ENCODE data around the gene OR56A5.

OR56A5 gene

DNA sequence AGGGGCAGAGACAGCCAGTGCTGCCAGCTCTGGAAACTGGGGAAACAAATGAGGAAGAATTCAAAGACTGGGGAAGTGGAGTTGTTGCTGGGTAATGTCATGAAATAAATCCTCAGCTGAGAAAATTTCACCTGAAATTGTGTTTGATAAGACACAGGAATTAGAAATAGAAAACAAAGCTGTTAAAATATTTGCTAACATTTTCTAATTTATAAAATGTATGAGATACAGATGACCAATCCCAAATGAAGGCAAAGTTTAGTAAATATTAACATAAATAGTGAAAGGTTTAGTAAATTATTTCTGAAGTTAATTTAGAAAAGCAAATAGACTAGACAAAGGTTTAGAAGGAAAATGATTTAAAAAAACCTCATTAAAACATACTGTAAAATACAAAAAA is at the start of gene OR56A5:
Gene OR56A5, minus strand, starts transcription at position 101 of the 400 bp plus-strand sequence. Its CDS starts 0 bp downstream, at position 101.
- TF ChIP-seq, protein P1, sequence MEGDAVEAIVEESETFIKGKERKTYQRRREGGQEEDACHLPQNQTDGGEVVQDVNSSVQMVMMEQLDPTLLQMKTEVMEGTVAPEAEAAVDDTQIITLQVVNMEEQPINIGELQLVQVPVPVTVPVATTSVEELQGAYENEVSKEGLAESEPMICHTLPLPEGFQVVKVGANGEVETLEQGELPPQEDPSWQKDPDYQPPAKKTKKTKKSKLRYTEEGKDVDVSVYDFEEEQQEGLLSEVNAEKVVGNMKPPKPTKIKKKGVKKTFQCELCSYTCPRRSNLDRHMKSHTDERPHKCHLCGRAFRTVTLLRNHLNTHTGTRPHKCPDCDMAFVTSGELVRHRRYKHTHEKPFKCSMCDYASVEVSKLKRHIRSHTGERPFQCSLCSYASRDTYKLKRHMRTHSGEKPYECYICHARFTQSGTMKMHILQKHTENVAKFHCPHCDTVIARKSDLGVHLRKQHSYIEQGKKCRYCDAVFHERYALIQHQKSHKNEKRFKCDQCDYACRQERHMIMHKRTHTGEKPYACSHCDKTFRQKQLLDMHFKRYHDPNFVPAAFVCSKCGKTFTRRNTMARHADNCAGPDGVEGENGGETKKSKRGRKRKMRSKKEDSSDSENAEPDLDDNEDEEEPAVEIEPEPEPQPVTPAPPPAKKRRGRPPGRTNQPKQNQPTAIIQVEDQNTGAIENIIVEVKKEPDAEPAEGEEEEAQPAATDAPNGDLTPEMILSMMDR (IDR thresholded peaks at IDR 0.05; ENCODE audit: extremely low read depth, insufficient read depth, missing control alignments): no peak
- in situ Hi-C loops (cut with MboI; ENCODE audit: low pct_unique_long_range_greater_than_20kb, low sequenced_read_pairs, unreplicated experiment): no loop called here
- DNase-seq (ENCODE audit: low spot score): no peak

- in situ Hi-C loops (cut with MboI; ENCODE audit: low pct_unique_long_range_greater_than_20kb, low sequenced_read_pairs, unreplicated experiment): loop anchor here (25.0 kb wide), 1 partner anchor 324 kb away; no protein-coding TSS in a partner anchor
- DNase-seq (ENCODE audit: low spot score): no peak
- TF ChIP-seq, protein P1 (IDR thresholded peaks at IDR 0.05; ENCODE audit: extremely low read depth, insufficient read depth, missing control alignments): no peak
Measured at GRCh38 chr11:6013042-6013441, 44.7 kb upstream of the OR56A5 start.

DNA sequence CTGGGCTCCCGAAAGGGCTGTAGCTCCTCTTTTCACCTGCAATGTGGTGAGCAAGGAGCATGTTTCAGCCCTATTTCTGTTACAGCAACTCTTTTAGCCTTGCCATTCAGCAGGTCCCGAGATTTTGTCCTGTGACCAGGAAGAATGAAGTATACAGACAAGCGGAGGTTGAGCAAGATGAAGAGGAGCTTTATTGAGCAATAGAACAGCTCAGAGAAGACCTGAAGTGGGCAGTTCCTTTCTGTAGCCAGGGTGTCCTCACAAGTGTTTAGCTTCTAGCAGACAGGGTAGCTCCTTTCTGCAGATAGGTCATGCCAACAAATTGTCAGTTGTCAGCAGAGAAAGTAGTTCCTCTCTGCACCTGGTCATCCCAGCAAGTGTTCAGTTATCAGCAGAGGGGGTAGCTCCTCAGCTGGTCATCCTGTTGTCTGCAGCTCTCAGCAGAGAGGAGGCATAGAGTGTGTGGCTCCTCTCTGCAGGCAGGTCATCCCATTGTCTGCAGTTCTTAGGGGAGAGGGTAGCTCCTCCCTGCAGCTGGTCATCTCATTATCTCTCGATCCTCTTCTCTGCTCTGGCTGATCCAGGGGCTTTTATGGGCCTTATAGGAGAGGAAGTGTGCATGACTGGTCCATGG is 43.9 kb upstream of the OR56A5 start:
- in situ Hi-C loops (cut with MboI; ENCODE audit: low pct_unique_long_range_greater_than_20kb, low sequenced_read_pairs, unreplicated experiment): loop anchor here (25.0 kb wide), 1 partner anchor 325 kb away; no protein-coding TSS in a partner anchor
- no peak for DNase-seq (ENCODE audit: low spot score)

DNA sequence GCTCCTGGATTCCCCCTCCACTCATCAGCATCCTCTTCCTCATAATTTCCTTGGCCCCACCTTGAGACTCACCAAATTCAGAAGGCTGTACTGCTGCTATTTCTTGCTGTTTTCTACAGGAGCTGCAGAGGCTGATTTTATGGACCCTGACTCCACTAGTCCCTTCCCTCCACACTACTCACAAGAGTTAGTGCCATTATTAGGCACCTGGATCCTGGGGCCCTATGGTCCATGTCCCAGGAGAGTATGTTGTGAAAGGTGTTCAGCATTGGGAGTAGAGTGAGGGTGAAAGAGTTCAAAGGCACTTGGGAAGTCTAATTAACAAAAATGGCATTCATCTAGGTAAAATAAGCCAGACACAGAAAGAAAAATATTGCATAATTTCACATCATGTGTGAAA is 38.6 kb upstream of the OR56A5 start, which contains the start of gene OR56A4:
Gene OR56A4, minus strand, starts transcription at position 101 of the 400 bp plus-strand sequence. CDS start 3,954 bp downstream, outside the sequence.
- TF ChIP-seq, protein P1 (IDR thresholded peaks at IDR 0.05; ENCODE audit: extremely low read depth, insufficient read depth, missing control alignments): no peak
- no peak for DNase-seq (ENCODE audit: low spot score)
- in situ Hi-C loops (cut with MboI; ENCODE audit: low pct_unique_long_range_greater_than_20kb, low sequenced_read_pairs, unreplicated experiment): loop anchor here (25.0 kb wide), 1 partner anchor 330 kb away; no protein-coding TSS in a partner anchor

More for the DNA sequence above, 43.9 kb upstream of the OR56A5 start:
- TF ChIP-seq, protein P1 (IDR thresholded peaks at IDR 0.05; ENCODE audit: extremely low read depth, insufficient read depth, missing control alignments): no peak

DNA sequence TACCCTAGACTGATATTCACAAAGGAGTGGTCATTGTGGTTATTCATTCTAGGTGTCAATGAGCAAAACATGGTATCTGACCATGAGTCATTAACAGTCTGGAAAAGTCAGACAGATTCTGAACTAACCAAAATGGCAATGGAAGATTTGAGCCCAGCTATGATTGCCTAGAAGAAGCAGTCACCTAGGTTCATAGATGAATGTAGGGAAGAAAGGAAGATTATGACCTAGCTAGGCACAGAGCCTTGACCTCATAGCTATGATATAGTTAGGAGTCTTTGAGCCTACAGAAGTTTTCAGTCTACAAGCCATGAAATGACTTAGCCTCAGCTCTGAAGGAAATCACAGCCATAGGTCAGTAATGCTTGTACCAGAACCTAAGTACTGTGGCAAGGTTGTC is 38.1 kb upstream of the OR56A5 start:
- in situ Hi-C loops (cut with MboI; ENCODE audit: low pct_unique_long_range_greater_than_20kb, low sequenced_read_pairs, unreplicated experiment): loop anchor here (25.0 kb wide), 1 partner anchor 331 kb away; no protein-coding TSS in a partner anchor
- no peak for DNase-seq (ENCODE audit: low spot score)
- TF ChIP-seq, protein P1 (IDR thresholded peaks at IDR 0.05; ENCODE audit: extremely low read depth, insufficient read depth, missing control alignments): no peak

- DNase-seq (ENCODE audit: low spot score): no peak
- in situ Hi-C loops (cut with MboI; ENCODE audit: low pct_unique_long_range_greater_than_20kb, low sequenced_read_pairs, unreplicated experiment): loop anchor here (25.0 kb wide), 1 partner anchor 335 kb away; no protein-coding TSS in a partner anchor
Measured at GRCh38 chr11:6002202-6002699, 34.0 kb upstream of the OR56A5 start.

More at GRCh38 chr11:6002202-6002699, 34.0 kb upstream of the OR56A5 start:
- TF ChIP-seq, protein P1 (IDR thresholded peaks at IDR 0.05; ENCODE audit: extremely low read depth, insufficient read depth, missing control alignments): no peak

Measured in GM13977 (cell line).